Psoas muscle (tissue), 8 donors: ENCODE data around the gene MGAT5B. TPM values are rescaled to one million over a fixed set of nuclear protein-coding genes. Genes with fewer than 3 reads are reported as not detected.

Experiments
- ATAC-seq, 4 donors: fragments of 200-7000 bp; cut with Tn5 transposase; one replicate each; pipeline ENCODE4 v1.9.1; 2020; ENCODE audit warnings: moderate library complexity in 3 of 4, mild to moderate bottlenecking in 2 of 4
- DNase-seq, 2 donors: peaks; one replicate each; pipeline ENCODE4 v3.0.0-alpha.2; 2020
- H3K27ac ChIP-seq: fragments of 200-600 bp; one replicate; pipeline ENCODE4 v1.8.0; 2022
- H3K27me3 ChIP-seq, 3 donors: fragments of 200-600 bp in 1 of 3; one replicate each; pipeline versions ENCODE4 v1.6.1 to v1.8.0; 2013 to 2022; ENCODE audit warnings: low read length in 2 of 3, mild to moderate bottlenecking in 2 of 3, moderate library complexity in 1 of 3; ENCODE audit not compliant: insufficient read depth in 3 of 3
- H3K36me3 ChIP-seq, 2 donors: fragments of 200-600 bp in 1 of 2; one replicate each; pipeline versions ENCODE4 v1.6.1 to v1.8.0; 2013 to 2022; ENCODE audit warnings: low read depth in 1 of 2, mild to moderate bottlenecking in 1 of 2, moderate library complexity in 1 of 2; ENCODE audit not compliant: insufficient read depth in 1 of 2
- H3K4me1 ChIP-seq: fragments of 200-600 bp; one replicate; pipeline ENCODE4 v1.8.0; 2022
- H3K4me3 ChIP-seq: fragments of 200-600 bp; one replicate; pipeline ENCODE4 v1.8.0; 2022; ENCODE audit warnings: mild to moderate bottlenecking
- H3K9me3 ChIP-seq: fragments of 200-600 bp; one replicate; pipeline ENCODE4 v1.8.0; 2022
- CTCF ChIP-seq: fragments of 200-600 bp; IDR thresholded peaks from one replicate; pipeline ENCODE4 v1.8.0; 2022; ENCODE audit warnings: antibody characterized with exemption
- WGBS, 3 donors: extraction: QIAGEN DNeasy Blood & Tissue Kit; methylation state at CpG; one replicate each; pipeline versions ENCODE4 v1.1.6 to v1.1.7; 2013; 5-methylcytosine and 5-hydroxymethylcytosine counted together
- intact Hi-C, 2 donors: fragments of 100-400 bp; cut with DNase I; formaldehyde crosslinking; loops; one replicate each; pipeline versions ENCODE4 v1.11.0 to v1.14.2; 2022
- polyA plus RNA-seq, 3 donors: library from polyadenylated mRNA; stranded (reverse); fragments of 200-250 nt; gene quantifications; one replicate each; pipeline ENCODE4 v1.2.3, GENCODE V29; 2013
- total RNA-seq, 4 donors: library from RNA; stranded (reverse); fragmentation: NEBNext Ultra II Directional in 2 of 4; extraction: Animal tissue kit (Norgen Biotek cat#: 25700) in 2 of 4; gene quantifications; one replicate each; pipeline versions ENCODE4 v1.2.1 to v1.2.4, GENCODE V29; 2021 to 2023
- donor health status: healthy with polysubstance abuse.
- donor health status: DM: no; HTN: no; CAD: no; lungs with moderate emphysema.
- donor health status: Bipolar disorder and iron deficiency.
- donor health status: healthy.
- donor health status: DM: yes; HTN: yes; CAD: no.
- donor health status: DM: no; HTN: no; CAD: no.
- donor health status: DM: no; HTN: no; CAD: no.
- donor health status: DM: yes; HTN: yes; CAD: no.

Gene MGAT5B
- total and polyA plus RNA-seq, 7 donors = 0.03 to 0.34 (median 0.05) TPM; not detected in 3

DNA sequence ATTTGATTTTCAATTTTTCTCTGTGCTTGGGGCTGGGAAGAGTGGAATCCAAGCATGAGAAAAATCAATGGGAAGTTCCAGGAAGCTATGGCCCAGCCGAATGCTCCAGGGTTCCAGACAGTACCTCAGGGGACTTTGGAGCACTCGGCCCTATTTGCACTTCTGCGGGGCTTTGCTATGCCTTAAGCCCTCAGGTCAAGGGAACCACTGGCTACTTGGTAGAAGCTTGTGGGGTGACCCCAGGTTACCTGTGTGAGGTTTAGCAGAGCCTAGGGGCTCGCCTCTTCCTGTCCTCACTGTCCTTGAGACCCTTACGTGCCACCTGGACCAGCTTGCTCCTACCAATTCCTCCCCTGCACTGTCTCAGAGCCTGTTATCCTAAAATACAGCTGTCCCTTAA is 121.3 kb downstream of the MGAT5B start:
- H3K9me3 ChIP-seq = no peaks in the 10 kb centered on the region
- H3K27ac ChIP-seq = no peak overlapping the region
- no peak for TF ChIP-seq CTCF
- 71 to 79% (median 72%) methylated on average over 4 to 5 of the region's 5 CpGs for WGBS, 3 donors
- H3K4me1 ChIP-seq = no peaks in the 10 kb centered on the region
- DNase-seq (no peak), ATAC-seq (no peak)
- H3K36me3 ChIP-seq = no peaks in the 10 kb centered on the region
- intact Hi-C loops = no loop called here
- no peak overlapping the region for H3K4me3 ChIP-seq
- peaks cover 0 to 19% (median 0%) of the 10 kb centered on the region in 3 donors for H3K27me3 ChIP-seq

- intact Hi-C loops = no loop called here
- no peak overlapping the region for H3K27ac ChIP-seq
- no peak overlapping the region for H3K4me3 ChIP-seq
- H3K27me3 ChIP-seq = peaks cover 0 to 41% (median 0%) of the 10 kb centered on the region in 3 donors
- no peaks in the 10 kb centered on the region for H3K9me3 ChIP-seq
- DNase-seq (no peak), ATAC-seq (no peak)
- no peaks in the 10 kb centered on the region for H3K4me1 ChIP-seq
- WGBS, 3 donors = 27 to 36% (median 34%) methylated on average over 5 of the region's 5 CpGs
- H3K36me3 ChIP-seq = no peaks in the 10 kb centered on the region
- TF ChIP-seq CTCF = no peak
These were observed 124.7 kb downstream of the MGAT5B start for GRCh38 chr17:76992891-76993290.

DNA sequence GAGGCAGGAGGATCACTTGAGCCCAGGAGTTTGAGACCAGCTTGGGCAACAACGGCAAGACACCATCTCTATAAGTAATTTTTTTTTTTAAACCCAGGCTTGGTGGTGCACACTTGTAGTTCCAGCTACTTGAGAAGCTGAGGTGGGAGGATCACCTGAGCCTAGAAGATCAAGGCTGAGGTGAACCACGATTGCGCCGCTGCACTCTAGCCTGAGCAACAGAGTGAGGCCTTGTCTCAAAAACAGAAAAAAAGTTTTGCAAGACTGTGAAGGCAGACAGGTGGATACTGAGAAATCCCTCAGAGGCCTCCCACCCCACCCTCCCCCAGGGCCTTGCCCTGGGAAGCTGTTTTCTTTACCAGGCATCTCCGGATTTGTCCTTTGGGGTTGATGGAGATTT is 125.4 kb downstream of the MGAT5B start:
- no peak for TF ChIP-seq CTCF
- ATAC-seq (no peak), DNase-seq (no peak)
- Histone ChIP-seq H3K4me3 (no peak overlapping the region), H3K27ac (no peak overlapping the region), H3K27me3 (peaks cover 0 to 47% (median 0%) of the 10 kb centered on the region in 3 donors), H3K4me1 (no peaks in the 10 kb centered on the region), H3K9me3 (no peaks in the 10 kb centered on the region), H3K36me3 (no peaks in the 10 kb centered on the region)
- intact Hi-C loops = no loop called here
- 42 to 79% (median 46%) methylated on average over 5 of the region's 5 CpGs for WGBS, 3 donors

- ATAC-seq = no peak
These were observed 126.0 kb downstream of the MGAT5B start for GRCh38 chr17:76994237-76994637.

More at GRCh38 chr17:76994237-76994637, 126.0 kb downstream of the MGAT5B start:
- Histone ChIP-seq H3K27me3 (peaks cover 0 to 45% (median 3%) of the 10 kb centered on the region in 3 donors), H3K4me1 (no peaks in the 10 kb centered on the region), H3K9me3 (no peaks in the 10 kb centered on the region), H3K4me3 (no peak overlapping the region), H3K27ac (no peak overlapping the region), H3K36me3 (no peaks in the 10 kb centered on the region)
- 47 to 49% (median 47%) methylated on average over 6 of the region's 6 CpGs for WGBS, 3 donors
- intact Hi-C loops = no loop called here
- no peak for TF ChIP-seq CTCF
- DNase-seq = no peak
